ENCODE results near the gene KDM1B. TPM values are rescaled to one million over a fixed set of nuclear protein-coding genes. Genes with fewer than 3 reads are reported as not detected.

Gene KDM1B
- total RNA-seq, 4 donors from 2014 or later, result 23.5 to 27.9 (median 24.5) TPM

DNA sequence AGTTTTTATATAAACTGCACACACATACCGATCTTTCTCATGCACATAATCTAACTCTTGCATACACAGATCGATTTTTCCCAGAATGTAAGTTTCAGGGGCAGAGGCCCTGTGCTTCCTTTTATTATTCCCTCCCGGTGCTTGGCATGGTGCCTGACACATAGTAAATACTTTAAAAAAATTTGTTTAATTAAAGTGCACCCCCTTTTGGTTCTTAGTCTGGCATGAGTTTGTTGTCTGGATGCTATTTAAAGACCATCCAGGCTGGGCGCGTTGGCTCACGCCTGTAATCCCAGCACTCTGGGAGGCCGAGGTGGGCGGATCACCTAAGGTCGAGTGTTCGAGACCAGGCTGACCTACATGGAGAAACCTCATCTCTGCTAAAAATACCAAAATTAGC, 114.5 kb downstream of the KDM1B start:
- intact Hi-C loops (cut with DNase I; ENCODE audit: low total_unique reads), result no loop called here
- H3K4me3 ChIP-seq (ENCODE audit: low read depth, poor library complexity, severe bottlenecking), result no peak overlapping the region
- 45 to 46% methylated on average over 10 of the region's 10 CpGs for WGBS, 2 donors
- DNase-seq (ENCODE audit: low spot score in 2 of 2), result no peak
- no peak for TF ChIP-seq POLR2A (IDR thresholded peaks at IDR 0.05)
- TF ChIP-seq, protein P1, sequence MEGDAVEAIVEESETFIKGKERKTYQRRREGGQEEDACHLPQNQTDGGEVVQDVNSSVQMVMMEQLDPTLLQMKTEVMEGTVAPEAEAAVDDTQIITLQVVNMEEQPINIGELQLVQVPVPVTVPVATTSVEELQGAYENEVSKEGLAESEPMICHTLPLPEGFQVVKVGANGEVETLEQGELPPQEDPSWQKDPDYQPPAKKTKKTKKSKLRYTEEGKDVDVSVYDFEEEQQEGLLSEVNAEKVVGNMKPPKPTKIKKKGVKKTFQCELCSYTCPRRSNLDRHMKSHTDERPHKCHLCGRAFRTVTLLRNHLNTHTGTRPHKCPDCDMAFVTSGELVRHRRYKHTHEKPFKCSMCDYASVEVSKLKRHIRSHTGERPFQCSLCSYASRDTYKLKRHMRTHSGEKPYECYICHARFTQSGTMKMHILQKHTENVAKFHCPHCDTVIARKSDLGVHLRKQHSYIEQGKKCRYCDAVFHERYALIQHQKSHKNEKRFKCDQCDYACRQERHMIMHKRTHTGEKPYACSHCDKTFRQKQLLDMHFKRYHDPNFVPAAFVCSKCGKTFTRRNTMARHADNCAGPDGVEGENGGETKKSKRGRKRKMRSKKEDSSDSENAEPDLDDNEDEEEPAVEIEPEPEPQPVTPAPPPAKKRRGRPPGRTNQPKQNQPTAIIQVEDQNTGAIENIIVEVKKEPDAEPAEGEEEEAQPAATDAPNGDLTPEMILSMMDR (IDR thresholded peaks at IDR 0.05), result no peak

DNA sequence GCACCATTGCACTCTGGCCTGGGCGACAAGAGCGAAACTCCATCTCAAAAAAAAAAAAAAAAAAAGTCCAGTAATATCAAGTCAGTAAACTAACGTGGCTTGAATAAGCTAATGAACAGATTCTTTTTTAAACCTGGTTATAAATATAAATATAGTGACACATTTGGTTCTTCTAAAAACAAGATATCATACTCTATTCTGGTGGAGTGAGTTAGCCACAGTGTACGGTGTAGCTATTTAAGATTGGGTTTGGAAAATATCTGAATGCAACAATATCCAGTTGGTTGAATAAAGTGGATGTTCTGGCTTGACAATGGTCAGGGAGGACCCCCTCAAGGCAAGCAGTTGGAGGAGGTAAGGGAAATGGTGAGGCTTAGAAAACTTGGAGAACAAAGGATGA, 115.0 kb downstream of the KDM1B start:
- 95 to 98% methylated on average over 4 of the region's 4 CpGs for WGBS, 2 donors
- DNase-seq (ENCODE audit: low spot score in 2 of 2), result no peak
- intact Hi-C loops (cut with DNase I; ENCODE audit: low total_unique reads), result no loop called here
- no peak for TF ChIP-seq POLR2A (IDR thresholded peaks at IDR 0.05)
- TF ChIP-seq, protein P1 (IDR thresholded peaks at IDR 0.05), result no peak
- no peak overlapping the region for H3K4me3 ChIP-seq (ENCODE audit: low read depth, poor library complexity, severe bottlenecking)

Other genes starting within 250 kb of the KDM1B start
- 10 to 100 TPM; 54.4 to 88.5 (median 60.6) TPM for gene KIF13A, start 167.8 kb upstream of the KDM1B start, total RNA-seq
- gene NHLRC1, start 32.7 kb upstream of the KDM1B start, total RNA-seq, result 1 to 10 TPM; 3.5 to 6.9 (median 5.0) TPM
- gene TPMT, start 345 bp upstream of the KDM1B start, total RNA-seq, result 10 to 100 TPM in 1 of 4 donors, 1 to 10 TPM in 3; 6.1 to 10.8 (median 8.8) TPM
- gene DEK, start 109.1 kb downstream of the KDM1B start, total RNA-seq, result 100 to 1,000 TPM in 1 of 4 donors, 10 to 100 TPM in 3; 69.0 to 101 (median 87.9) TPM
- gene RNF144B, start 231.9 kb downstream of the KDM1B start, total RNA-seq, result 10 to 100 TPM; 30.6 to 57.4 (median 44.9) TPM

Data from lower leg skin (tissue), 4 donors.